MM.1S (cell line): ENCODE results near the gene LMNB1.
"Not testable (repeated sequence)": the region's sequence is repeated elsewhere in the genome, so short reads cannot be mapped to it uniquely, and the experiment has no call there.

Experiments used
- DNase-seq: peaks from one replicate; pipeline ENCODE4 v3.0.0-alpha.2; 2015
- H2AFZ ChIP-seq: fragments of 300-600 bp; sonication (generic); 2 replicates; pipeline ENCODE4 v1.6.0; 2016; ENCODE audit warnings: antibody characterized with exemption, low read length
- H3F3A ChIP-seq: fragments of 300-600 bp; sonication (generic); 2 replicates; pipeline ENCODE4 v1.6.1; 2016; ENCODE audit warnings: mild to moderate bottlenecking, antibody characterized with exemption, low read length, moderate library complexity, mixed read lengths; ENCODE audit not compliant: insufficient read depth
- H3K27ac ChIP-seq: fragments of 300-600 bp; sonication (generic); 2 replicates; pipeline ENCODE4 v1.5.1; 2016; ENCODE audit warnings: mild to moderate bottlenecking, low read length
- H3K27me3 ChIP-seq: fragments of 300-600 bp; sonication (generic); replicated peaks from 2 replicates; pipeline ENCODE4 v1.6.0; 2016; ENCODE audit warnings: low read length; ENCODE audit not compliant: insufficient read depth
- H3K36me3 ChIP-seq: fragments of 300-600 bp; sonication (generic); replicated peaks from 2 replicates; pipeline ENCODE4 v1.6.1; 2016; ENCODE audit warnings: mild to moderate bottlenecking, low read length, mixed read lengths; ENCODE audit not compliant: insufficient read depth
- H3K4me1 ChIP-seq: fragments of 300-600 bp; sonication (generic); 2 replicates; pipeline ENCODE4 v1.6.1; 2016; ENCODE audit warnings: low read length, mixed read lengths
- H3K4me2 ChIP-seq: fragments of 300-600 bp; sonication (generic); 2 replicates; pipeline ENCODE4 v1.6.0; 2016; ENCODE audit warnings: low read depth, low read length
- H3K4me3 ChIP-seq: fragments of 300-600 bp; sonication (generic); 2 replicates; pipeline ENCODE4 v1.5.1; 2016; ENCODE audit warnings: low read length, mixed read lengths
- H3K79me2 ChIP-seq: fragments of 300-600 bp; sonication (generic); 2 replicates; pipeline ENCODE4 v1.6.1; 2016; ENCODE audit warnings: mixed run types, low read length, mixed read lengths
- H3K9ac ChIP-seq: fragments of 300-600 bp; sonication (generic); 2 replicates; pipeline ENCODE4 v1.6.1; 2016; ENCODE audit warnings: low read length, mixed read lengths
- H3K9me2 ChIP-seq: fragments of 300-600 bp; sonication (generic); replicated peaks from 2 replicates; pipeline ENCODE4 v1.6.1; 2016; ENCODE audit warnings: mild to moderate bottlenecking, low read length, mixed read lengths; ENCODE audit not compliant: insufficient read depth
- H3K9me3 ChIP-seq: fragments of 300-600 bp; sonication (generic); replicated peaks from 2 replicates; pipeline ENCODE4 v1.6.1; 2016; ENCODE audit warnings: mild to moderate bottlenecking, low read length, mixed read lengths; ENCODE audit not compliant: insufficient read depth
- H4K20me1 ChIP-seq: fragments of 300-600 bp; sonication (generic); 2 replicates; pipeline ENCODE4 v1.6.1; 2016; ENCODE audit warnings: mild to moderate bottlenecking, low read length, moderate library complexity, mixed read lengths; ENCODE audit not compliant: insufficient read depth
- EZH2 ChIP-seq: fragments of 300-600 bp; sonication (generic); optimal IDR thresholded peaks from 2 replicates; pipeline ENCODE3; 2017; ENCODE audit warnings: low read depth, mild to moderate bottlenecking, antibody characterized with exemption, low read length, mixed read lengths
- EZH2phosphoT487 ChIP-seq: fragments of 300-600 bp; sonication (generic); IDR thresholded peaks from 2 replicates; pipeline ENCODE4 v1.6.1; 2018; ENCODE audit warnings: antibody characterized with exemption, low read length
- TF ChIP-seq, protein P1 (sequence below): fragments of 300-600 bp; sonication (generic); IDR thresholded peaks from 2 replicates; pipeline ENCODE4 v1.5.1; 2016; ENCODE audit warnings: antibody characterized with exemption, low read length, mixed read lengths

LMNB1 gene

DNA sequence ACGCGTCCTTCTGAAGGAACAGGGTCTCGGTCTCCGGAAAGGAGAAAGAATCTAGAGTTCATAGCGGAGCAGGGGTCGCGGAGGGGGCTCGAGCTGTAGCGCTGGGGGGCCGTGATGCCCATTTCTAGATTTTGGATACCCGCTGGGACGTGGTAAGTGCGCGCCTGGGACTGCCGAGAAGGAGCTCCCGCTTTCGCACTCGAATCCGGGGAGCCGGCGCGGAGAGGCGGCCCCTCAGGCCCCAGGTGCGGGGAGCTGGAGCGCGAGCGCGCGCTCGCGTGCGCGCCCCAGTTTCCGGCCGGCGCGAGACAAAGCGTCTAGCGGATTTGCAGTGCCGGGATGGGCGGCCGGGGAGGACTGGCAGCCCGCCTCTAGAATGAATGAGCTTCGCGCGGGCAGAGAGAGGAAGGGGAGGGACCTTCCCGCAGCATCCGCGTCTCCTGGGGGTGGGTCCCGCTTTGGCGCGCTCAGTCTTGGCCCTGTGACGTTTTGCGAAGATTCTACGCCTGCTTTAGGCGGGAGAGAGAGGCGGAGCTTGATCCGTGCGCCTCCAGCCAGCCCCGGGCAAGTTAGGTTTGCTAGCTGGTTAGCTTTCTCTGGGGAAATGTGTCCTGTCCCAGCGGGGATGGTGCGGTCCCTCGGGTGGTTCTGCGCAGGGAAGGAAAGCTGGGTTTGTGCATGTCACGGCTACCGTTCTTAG, 1.2 kb downstream of the LMNB1 start:
- Histone ChIP-seq H3K36me3 (no peaks in the 10 kb centered on the region), H3K9ac (peak overlapping the region; percentile 98), H3K9me3 (no peaks in the 10 kb centered on the region), H2AFZ (peak overlapping the region; percentile 66), H3K9me2 (no peaks in the 10 kb centered on the region), H3F3A (peaks cover 31% of the 10 kb centered on the region), H4K20me1 (peaks cover 21% of the 10 kb centered on the region), H3K4me1 (peaks cover 9% of the 10 kb centered on the region; the same call in 1 of the 2 replicates), H3K4me2 (peak overlapping the region; percentile 79), H3K4me3 (peak overlapping the region; percentile 91), H3K27me3 (no peaks in the 10 kb centered on the region), H3K27ac (peak overlapping the region; percentile 88), H3K79me2 (peaks cover 58% of the 10 kb centered on the region)
- DNase-seq: peak; percentile 98
- TF ChIP-seq EZH2 (no peak), EZH2phosphoT487 (no peak)
- TF ChIP-seq, protein P1, sequence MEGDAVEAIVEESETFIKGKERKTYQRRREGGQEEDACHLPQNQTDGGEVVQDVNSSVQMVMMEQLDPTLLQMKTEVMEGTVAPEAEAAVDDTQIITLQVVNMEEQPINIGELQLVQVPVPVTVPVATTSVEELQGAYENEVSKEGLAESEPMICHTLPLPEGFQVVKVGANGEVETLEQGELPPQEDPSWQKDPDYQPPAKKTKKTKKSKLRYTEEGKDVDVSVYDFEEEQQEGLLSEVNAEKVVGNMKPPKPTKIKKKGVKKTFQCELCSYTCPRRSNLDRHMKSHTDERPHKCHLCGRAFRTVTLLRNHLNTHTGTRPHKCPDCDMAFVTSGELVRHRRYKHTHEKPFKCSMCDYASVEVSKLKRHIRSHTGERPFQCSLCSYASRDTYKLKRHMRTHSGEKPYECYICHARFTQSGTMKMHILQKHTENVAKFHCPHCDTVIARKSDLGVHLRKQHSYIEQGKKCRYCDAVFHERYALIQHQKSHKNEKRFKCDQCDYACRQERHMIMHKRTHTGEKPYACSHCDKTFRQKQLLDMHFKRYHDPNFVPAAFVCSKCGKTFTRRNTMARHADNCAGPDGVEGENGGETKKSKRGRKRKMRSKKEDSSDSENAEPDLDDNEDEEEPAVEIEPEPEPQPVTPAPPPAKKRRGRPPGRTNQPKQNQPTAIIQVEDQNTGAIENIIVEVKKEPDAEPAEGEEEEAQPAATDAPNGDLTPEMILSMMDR: no peak

DNA sequence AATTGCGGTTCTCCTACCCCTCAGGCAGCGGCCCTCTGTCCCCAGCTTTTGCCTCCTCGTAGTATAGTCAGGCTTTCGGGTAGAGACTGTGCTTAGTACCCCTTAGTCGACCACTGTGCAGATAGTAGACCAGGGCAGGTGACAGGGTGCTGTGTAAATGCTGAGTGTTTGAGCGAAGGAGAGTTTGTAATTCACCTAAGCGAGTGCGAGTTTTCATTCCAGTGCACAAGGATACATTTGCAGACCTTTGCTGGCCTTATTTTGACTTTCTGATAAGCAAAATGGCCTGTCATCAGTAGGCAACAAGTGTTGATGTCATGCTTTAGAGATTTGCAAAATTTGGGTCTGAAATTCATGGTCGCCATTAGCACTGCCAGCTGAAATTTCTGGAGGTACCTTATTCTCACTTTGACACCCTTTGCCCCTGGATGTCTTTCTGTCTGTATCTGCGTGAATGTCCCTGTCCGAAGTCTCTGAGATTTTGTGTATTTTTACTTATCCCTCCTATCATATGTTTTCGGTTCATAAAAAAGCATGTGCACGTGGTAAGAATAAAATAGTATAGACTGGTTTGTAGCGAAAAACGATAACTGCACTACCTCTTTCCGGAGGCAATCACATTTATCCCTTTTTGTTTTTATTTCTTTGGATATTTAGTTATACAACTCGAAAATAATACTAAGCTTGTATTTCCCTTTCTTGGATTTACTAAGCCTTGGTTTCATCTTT, 1.9 kb downstream of the LMNB1 start:
- H3K79me2 ChIP-seq: peaks cover 66% of the 10 kb centered on the region
- TF ChIP-seq, protein P1: no peak
- TF ChIP-seq EZH2phosphoT487 (no peak), EZH2 (no peak)
- peak overlapping the region; percentile 91 for H3K4me3 ChIP-seq

DNA sequence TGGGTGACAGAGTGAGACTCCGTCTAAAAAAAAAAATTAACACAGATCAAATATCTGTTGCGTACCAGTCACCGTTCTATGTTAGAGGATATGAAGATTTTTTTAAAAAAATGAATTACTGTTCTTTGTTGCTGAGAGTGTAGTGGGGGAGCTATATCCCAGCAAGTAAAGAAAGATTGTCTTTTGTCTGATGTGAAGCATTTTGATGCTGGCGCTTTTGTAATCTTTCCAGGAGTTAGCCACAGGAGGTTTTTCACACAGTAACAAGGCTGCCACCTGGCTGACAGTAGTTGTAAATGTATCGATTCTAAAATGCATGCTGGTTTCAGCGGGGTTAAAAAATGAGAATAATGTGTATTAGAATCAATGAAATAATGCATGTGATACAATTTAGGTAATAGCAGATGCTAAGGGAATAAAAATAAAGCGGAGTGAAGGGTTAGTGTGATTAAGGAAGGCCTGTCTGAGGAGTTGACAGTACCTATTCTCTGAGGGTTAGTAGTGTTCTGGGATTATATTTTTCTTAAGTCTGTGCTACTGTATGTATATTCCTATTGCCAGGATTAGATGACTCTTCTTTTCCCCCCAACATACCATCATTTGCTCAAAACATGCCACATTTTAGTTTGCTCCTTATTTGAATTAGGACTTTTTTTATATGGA, 3.4 kb downstream of the LMNB1 start:
- peaks cover 8% of the 10 kb centered on the region; the same call in 1 of the 2 replicates for H3K4me1 ChIP-seq
- no peaks in the 10 kb centered on the region for H3K36me3 ChIP-seq
- peak overlapping the region; percentile 98; the same call in 1 of the 2 replicates for H3K9ac ChIP-seq
- peak; percentile 74 for DNase-seq
- no peaks in the 10 kb centered on the region for H3K27me3 ChIP-seq
- H3K9me2 ChIP-seq: no peaks in the 10 kb centered on the region
- TF ChIP-seq EZH2: no peak
- TF ChIP-seq, protein P1: peak; percentile 72
- peaks cover 29% of the 10 kb centered on the region for H4K20me1 ChIP-seq
- peak overlapping the region; percentile 79 for H3K4me2 ChIP-seq
- H3F3A ChIP-seq: peaks cover 31% of the 10 kb centered on the region
- peak overlapping the region; percentile 91; the same call in 1 of the 2 replicates for H3K4me3 ChIP-seq
- no peak overlapping the region for H2AFZ ChIP-seq
- H3K79me2 ChIP-seq: peaks cover 78% of the 10 kb centered on the region
- H3K27ac ChIP-seq: peak overlapping the region; percentile 6; the same call in 1 of the 2 replicates
- no peaks in the 10 kb centered on the region for H3K9me3 ChIP-seq

More for the DNA sequence above, 1.9 kb downstream of the LMNB1 start:
- no peaks in the 10 kb centered on the region for H3K9me3 ChIP-seq
- DNase-seq: peak; percentile 35
- H3K4me2 ChIP-seq: peak overlapping the region; percentile 79
- H3K4me1 ChIP-seq: peaks cover 9% of the 10 kb centered on the region; the same call in 1 of the 2 replicates
- H3K27me3 ChIP-seq: no peaks in the 10 kb centered on the region
- no peaks in the 10 kb centered on the region for H3K9me2 ChIP-seq
- no peaks in the 10 kb centered on the region for H3K36me3 ChIP-seq
- peak overlapping the region; percentile 22; the same call in 1 of the 2 replicates for H2AFZ ChIP-seq
- H3K27ac ChIP-seq: peak overlapping the region; percentile 88
- peaks cover 31% of the 10 kb centered on the region for H3F3A ChIP-seq
- peaks cover 27% of the 10 kb centered on the region for H4K20me1 ChIP-seq
- peak overlapping the region; percentile 98 for H3K9ac ChIP-seq

DNA sequence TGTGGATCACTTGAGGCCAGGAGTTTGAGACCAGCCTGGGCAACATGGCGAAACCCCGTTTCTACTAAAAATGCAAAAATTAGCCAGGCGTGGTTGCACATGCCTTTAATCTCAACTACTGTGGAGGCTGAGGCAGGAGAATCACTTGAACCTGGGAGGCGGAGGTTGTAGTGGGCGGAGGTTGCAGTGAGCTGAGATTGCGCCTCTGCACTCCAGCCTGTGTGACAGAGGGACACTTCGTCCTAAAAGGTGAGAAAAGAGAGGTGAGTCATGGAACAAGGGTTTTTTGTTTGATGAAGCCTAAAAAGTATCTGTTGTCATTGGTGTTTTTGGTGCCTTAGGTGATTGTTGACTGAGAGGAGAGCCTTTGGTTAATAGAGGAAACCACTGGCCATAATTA, 11.5 kb downstream of the LMNB1 start:
- peaks cover 14% of the 10 kb centered on the region; the same call in 1 of the 2 replicates for H3F3A ChIP-seq
- H3K79me2 ChIP-seq: peaks cover 96% of the 10 kb centered on the region
- peaks cover 41% of the 10 kb centered on the region for H4K20me1 ChIP-seq
- H3K4me3 ChIP-seq, H3K27me3 ChIP-seq, H3K9ac ChIP-seq, DNase-seq, H2AFZ ChIP-seq, H3K9me2 ChIP-seq, H3K36me3 ChIP-seq, H3K27ac ChIP-seq, H3K4me2 ChIP-seq, H3K9me3 ChIP-seq: not testable (repeated sequence)
- H3K4me1 ChIP-seq: peaks cover 24% of the 10 kb centered on the region
